Panc1 (cell line): ENCODE results near the gene FGR. TPM values are rescaled to one million over a fixed set of nuclear protein-coding genes. Genes with fewer than 3 reads are reported as not detected.

Experiments used
- ATAC-seq: fragments of 200-7000 bp; cut with Tn5 transposase; 2 replicates; pipeline ENCODE4 v1.9.1; 2020; ENCODE audit warnings: mild to moderate bottlenecking, moderate library complexity
- BruUV-seq: library from RNA; stranded (reverse); fragments of 400-500 nt; replicated peaks from 2 replicates; lab custom pipeline; 2021; lab: Mats Ljungman, UMichigan
- CTCF ChIA-PET: fragments of 300-600 bp; sonication (Branson Sonifier 250); formaldehyde crosslinking; loops from one replicate; lab custom pipeline; 2022; ENCODE audit warnings: antibody characterized with exemption; lab: Charles Lee
- POLR2A ChIA-PET: fragments of 300-600 bp; sonication (Branson Sonifier 250); formaldehyde crosslinking; loops from one replicate; lab custom pipeline; 2022; ENCODE audit warnings: antibody characterized with exemption; lab: Charles Lee
- DNase-seq: peaks from one replicate; pipeline ENCODE4 v3.0.0-alpha.2; 2010; ENCODE audit warnings: low read depth, low spot score
- H3K27ac ChIP-seq: 2 replicates; pipeline ENCODE4 v1.5.1; 2011; ENCODE audit warnings: mild to moderate bottlenecking, low read length, inconsistent platforms
- H3K27me3 ChIP-seq: fragments of 200-500 bp; sonication (Bioruptor generic); 2 replicates; pipeline ENCODE4 v1.6.0; 2014; ENCODE audit warnings: low read length, inconsistent platforms; ENCODE audit not compliant: control insufficient read depth, insufficient read depth
- H3K36me3 ChIP-seq: fragments of 200-500 bp; sonication (Bioruptor generic); 2 replicates; pipeline ENCODE4 v1.5.1; 2014; ENCODE audit warnings: inconsistent platforms, mild to moderate bottlenecking, low read length, moderate library complexity; ENCODE audit not compliant: control insufficient read depth, insufficient read depth
- H3K4me1 ChIP-seq: 2 replicates; pipeline ENCODE4 v1.5.1; 2011; ENCODE audit warnings: inconsistent platforms, mild to moderate bottlenecking, low read length, moderate library complexity; ENCODE audit not compliant: control insufficient read depth, insufficient read depth
- H3K4me3 ChIP-seq, 2 experiments: 2 replicates each; pipeline ENCODE4 v1.5.1; 2011 to 2012; ENCODE audit warnings: low read depth in 2 of 2, low read length in 2 of 2, mild to moderate bottlenecking in 2 of 2, inconsistent platforms in 1 of 2, moderate library complexity in 1 of 2
- H3K9me3 ChIP-seq: fragments of 200-500 bp; sonication (Bioruptor generic); 2 replicates; pipeline ENCODE4 v1.5.1; 2014; ENCODE audit warnings: low read depth, mild to moderate bottlenecking, inconsistent platforms, low read length, moderate library complexity; ENCODE audit not compliant: control insufficient read depth, insufficient read depth
- POLR2AphosphoS5 ChIP-seq: IDR thresholded peaks from 2 replicates; pipeline ENCODE4 v1.6.1; 2012; ENCODE audit warnings: mild to moderate bottlenecking, low read depth, low read length, moderate library complexity
- REST ChIP-seq, 2 experiments: IDR thresholded peaks; 2 replicates each; pipeline ENCODE4 v1.6.1; 2011 to 2012; ENCODE audit warnings: low read depth in 2 of 2, control low read depth in 1 of 2, low read length in 1 of 2, mild to moderate bottlenecking in 1 of 2, moderate library complexity in 1 of 2; ENCODE audit not compliant: insufficient read depth in 1 of 2
- SIN3A ChIP-seq: IDR thresholded peaks from 2 replicates; pipeline ENCODE4 v1.6.1; 2012; ENCODE audit warnings: low read depth, mild to moderate bottlenecking, low read length, moderate library complexity, borderline replicate concordance; ENCODE audit not compliant: insufficient read depth
- TCF7L2 ChIP-seq: IDR thresholded peaks from 2 replicates; pipeline ENCODE4 v1.6.1; 2011; ENCODE audit warnings: mild to moderate bottlenecking, low read depth, low read length, inconsistent platforms
- in situ Hi-C: cut with HindIII; loops from 2 replicates; pipeline ENCODE4 v1.10.0; 2016; ENCODE audit warnings: low sequenced_read_pairs, low pct_unique_long_range_greater_than_20kb
- intact Hi-C: fragments of 100-400 bp; cut with micrococcal nuclease; formaldehyde crosslinking; loops from one replicate; pipeline ENCODE4 v1.10.0; 2022; ENCODE audit not compliant: unreplicated experiment
- total RNA-seq: library from RNA; stranded (reverse); gene quantifications from one replicate; pipeline ENCODE4 v1.2.1, GENCODE V29; 2021; ENCODE audit not compliant: unreplicated experiment
- TF ChIP-seq, protein P1 (sequence below): fragments of 450-650 bp; IDR thresholded peaks from 2 replicates; pipeline ENCODE4 v1.5.1; 2017; ENCODE audit warnings: mild to moderate bottlenecking

Gene FGR
- total RNA-seq, 1 experiment from 2014 or later: 0.18 TPM

GRCh38 chr1:27634177-27634984, 604 bp downstream of the FGR start:
- Histone ChIP-seq H3K36me3 (no peaks in the 10 kb centered on the region), H3K27ac (no peak overlapping the region), H3K4me1 (no peaks in the 10 kb centered on the region), H3K4me3 (peak overlapping the region; percentile 25 to 41), H3K9me3 (no peaks in the 10 kb centered on the region), H3K27me3 (peaks cover 9% of the 10 kb centered on the region; the same call in 1 of the 2 replicates)
- 0 out of 2 replicates have a peak, but pooled peaks have one; percentile 33 for ATAC-seq
- intact Hi-C loops: no loop called here
- ChIA-PET POLR2A (no interaction called here), CTCF (no interaction called here)
- in situ Hi-C loops: no loop called here
- no peak for DNase-seq
- no peak for TF ChIP-seq POLR2AphosphoS5
- no peak for TF ChIP-seq TCF7L2
- TF ChIP-seq SIN3A: no peak
- TF ChIP-seq REST (IDR thresholded peaks at IDR 0.05; ENCODE audit: insufficient read depth in 1 of 2, low read depth in 2 of 2, low read length in 1 of 2): no peak
- TF ChIP-seq, protein P1, sequence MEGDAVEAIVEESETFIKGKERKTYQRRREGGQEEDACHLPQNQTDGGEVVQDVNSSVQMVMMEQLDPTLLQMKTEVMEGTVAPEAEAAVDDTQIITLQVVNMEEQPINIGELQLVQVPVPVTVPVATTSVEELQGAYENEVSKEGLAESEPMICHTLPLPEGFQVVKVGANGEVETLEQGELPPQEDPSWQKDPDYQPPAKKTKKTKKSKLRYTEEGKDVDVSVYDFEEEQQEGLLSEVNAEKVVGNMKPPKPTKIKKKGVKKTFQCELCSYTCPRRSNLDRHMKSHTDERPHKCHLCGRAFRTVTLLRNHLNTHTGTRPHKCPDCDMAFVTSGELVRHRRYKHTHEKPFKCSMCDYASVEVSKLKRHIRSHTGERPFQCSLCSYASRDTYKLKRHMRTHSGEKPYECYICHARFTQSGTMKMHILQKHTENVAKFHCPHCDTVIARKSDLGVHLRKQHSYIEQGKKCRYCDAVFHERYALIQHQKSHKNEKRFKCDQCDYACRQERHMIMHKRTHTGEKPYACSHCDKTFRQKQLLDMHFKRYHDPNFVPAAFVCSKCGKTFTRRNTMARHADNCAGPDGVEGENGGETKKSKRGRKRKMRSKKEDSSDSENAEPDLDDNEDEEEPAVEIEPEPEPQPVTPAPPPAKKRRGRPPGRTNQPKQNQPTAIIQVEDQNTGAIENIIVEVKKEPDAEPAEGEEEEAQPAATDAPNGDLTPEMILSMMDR: no peak
- no TSS peak for BruUV-seq

GRCh38 chr1:27633640-27634176, 1.3 kb downstream of the FGR start:
- ChIA-PET POLR2A (no interaction called here), CTCF (no interaction called here)
- no peaks in the 10 kb centered on the region for H3K9me3 ChIP-seq
- ATAC-seq (no peak), DNase-seq (no peak)
- no peaks in the 10 kb centered on the region for H3K4me1 ChIP-seq
- intact Hi-C loops: no loop called here
- H3K36me3 ChIP-seq: no peaks in the 10 kb centered on the region
- peak overlapping the region; percentile 25 to 41 for H3K4me3 ChIP-seq
- TF ChIP-seq SIN3A (no peak), TCF7L2 (no peak), POLR2AphosphoS5 (no peak), REST (IDR thresholded peaks at IDR 0.05; ENCODE audit: insufficient read depth in 1 of 2, low read depth in 2 of 2, low read length in 1 of 2) (no peak)
- TF ChIP-seq, protein P1: no peak
- H3K27me3 ChIP-seq: peaks cover 9% of the 10 kb centered on the region; the same call in 1 of the 2 replicates
- no peak overlapping the region for H3K27ac ChIP-seq
- in situ Hi-C loops: no loop called here
- no TSS peak for BruUV-seq
